HG03571 (cell line): ENCODE results near the gene ZNF236.

Source experiments
- ATAC-seq: cut with Tn5 transposase; IDR thresholded peaks from one replicate; pipeline ENCODE4 v1.9.1; 2021; ENCODE audit not compliant: unreplicated experiment

ZNF236 gene

DNA sequence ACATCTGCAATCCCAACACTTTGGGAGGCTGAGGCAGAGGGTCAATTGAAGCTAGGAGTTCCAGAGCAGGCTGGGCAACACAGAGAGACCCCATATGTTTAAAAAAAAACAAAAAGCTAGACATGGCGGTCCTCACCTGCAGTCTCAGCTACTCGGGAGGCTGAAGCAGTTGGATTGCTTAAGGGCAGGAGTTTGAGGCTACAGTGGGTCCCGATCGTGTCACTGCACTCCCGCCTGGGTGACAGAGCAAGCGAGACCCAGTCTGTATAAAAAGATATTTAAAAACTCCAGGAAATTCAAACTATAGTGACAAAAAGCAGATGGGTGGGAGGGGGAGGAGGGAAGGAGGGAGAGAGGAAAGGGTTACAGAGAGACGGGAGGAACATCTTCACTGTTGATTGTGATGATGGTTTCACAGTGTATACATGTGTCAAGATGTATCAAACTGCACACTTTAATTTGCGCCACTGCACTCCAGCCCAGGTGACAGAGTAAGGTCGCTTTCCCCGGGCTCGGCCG, 942 bp upstream of the ZNF236 start:
- no peak for ATAC-seq

DNA sequence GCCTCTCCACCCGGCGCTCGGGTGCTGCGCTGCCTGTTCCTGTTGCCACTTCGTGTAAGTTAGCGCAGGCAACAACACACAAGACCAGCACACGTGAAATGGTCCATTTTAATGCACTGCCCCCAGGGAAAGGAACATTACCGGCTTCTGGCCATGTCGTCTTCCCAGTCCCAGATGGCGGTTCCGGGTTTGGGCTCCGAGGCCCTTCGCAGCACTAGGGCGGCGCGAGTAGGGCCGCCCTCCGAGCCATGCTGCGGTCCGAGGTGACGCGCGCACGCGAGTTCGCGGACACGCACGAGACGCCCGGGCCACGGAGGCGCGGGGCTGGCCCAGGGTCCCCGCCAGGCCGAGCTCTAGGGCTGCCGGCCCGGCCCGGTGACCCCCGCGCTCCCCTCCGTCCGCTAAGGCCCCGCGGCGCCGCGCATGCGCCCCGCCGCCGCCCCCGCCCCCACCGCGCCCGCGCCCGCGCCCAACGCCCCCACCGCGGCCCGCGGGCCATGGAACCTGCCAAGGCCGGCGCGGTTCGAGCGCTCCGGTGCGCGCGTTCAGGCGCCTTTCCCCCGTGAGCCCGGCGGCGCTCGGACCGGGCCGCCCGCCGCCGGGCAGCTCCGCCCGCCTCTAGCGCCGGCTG, 367 bp upstream of the ZNF236 start:
- ATAC-seq, result peak; percentile 35

DNA sequence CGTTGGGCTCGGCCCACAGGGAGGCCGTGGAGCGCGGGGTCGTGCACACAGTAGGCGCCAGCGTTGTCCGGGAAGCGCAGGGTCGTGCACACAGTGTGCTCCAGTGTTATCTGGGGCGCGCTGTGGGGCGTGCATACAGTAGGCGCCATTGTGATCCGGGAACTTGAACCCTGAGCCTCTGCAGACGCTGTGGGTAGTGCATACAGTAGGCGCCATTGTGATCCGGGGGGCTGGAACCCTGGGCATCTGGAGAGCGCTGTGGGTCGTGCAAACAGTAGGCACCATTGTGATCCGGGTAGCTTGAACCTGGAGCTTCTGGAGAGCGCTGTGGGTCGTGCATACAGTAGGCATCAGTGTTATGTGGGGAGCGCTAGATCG, 793 bp downstream of the ZNF236 start:
- peak; percentile 0 for ATAC-seq

DNA sequence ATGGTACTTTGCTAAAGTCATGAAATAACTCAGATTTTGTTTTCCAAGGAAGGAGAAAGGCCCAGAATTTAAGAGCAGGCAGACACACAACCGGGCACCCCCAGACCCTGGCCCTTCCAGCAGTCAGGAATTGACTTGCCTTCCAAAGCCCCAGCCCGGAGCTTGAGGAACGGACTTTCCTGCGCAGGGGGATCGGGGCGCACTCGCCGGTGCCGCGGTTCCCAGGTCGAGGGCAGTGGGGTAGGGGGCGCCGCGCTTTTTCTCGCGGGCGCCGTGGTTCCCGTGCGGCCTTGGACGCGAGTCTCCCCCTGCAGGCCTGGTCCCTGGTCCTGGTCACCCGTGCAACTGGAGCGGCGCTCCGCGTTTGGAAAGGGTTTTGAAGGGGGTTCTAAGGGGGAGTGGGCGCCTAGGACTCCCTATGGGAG, 1.2 kb downstream of the ZNF236 start:
- ATAC-seq, result no peak

DNA sequence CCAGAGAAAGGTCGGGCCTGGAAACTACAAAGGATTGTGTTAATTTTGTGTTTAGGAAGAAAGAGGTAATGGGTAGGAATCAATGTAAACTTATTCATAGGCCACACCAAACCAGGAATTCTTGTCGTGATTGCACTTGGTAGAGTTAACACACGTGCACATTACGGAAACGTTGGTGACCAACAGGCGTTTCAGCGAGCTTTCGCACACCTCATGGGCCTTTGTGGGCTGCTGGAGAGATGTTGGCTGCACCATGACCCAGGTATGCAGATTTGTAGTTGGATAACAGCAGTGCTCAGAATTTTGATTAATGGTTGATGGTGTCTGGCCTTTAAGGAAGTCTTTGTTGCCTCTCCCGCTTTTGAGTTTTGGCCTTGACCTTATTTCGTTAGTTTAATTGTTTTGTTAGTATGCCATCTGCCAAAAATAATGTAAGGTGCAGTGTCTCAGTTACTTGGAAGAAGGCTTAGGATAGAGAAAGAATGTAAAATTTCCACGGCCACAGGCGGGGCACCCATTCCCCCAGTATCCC, 1.9 kb downstream of the ZNF236 start:
- ATAC-seq, result no peak

DNA sequence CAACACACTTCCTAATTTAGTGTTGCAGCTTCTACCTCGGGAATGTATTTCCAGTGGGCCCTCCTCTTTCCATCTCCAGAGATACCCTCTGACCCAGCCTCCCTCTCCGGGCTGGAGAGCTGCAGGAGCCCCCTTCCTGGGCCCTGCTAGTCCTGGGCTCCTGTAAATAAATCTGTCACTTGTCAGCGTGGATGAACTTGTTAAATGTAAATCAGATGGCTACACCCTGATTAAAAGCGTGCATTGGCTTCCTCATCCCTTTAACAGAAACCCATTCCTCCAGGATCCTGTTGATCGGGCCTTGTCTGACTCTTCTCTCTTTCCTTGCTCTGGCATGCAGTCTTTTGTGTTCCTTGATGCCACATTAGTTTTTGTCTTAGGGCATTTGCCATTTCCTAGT, 2.4 kb downstream of the ZNF236 start:
- no peak for ATAC-seq

DNA sequence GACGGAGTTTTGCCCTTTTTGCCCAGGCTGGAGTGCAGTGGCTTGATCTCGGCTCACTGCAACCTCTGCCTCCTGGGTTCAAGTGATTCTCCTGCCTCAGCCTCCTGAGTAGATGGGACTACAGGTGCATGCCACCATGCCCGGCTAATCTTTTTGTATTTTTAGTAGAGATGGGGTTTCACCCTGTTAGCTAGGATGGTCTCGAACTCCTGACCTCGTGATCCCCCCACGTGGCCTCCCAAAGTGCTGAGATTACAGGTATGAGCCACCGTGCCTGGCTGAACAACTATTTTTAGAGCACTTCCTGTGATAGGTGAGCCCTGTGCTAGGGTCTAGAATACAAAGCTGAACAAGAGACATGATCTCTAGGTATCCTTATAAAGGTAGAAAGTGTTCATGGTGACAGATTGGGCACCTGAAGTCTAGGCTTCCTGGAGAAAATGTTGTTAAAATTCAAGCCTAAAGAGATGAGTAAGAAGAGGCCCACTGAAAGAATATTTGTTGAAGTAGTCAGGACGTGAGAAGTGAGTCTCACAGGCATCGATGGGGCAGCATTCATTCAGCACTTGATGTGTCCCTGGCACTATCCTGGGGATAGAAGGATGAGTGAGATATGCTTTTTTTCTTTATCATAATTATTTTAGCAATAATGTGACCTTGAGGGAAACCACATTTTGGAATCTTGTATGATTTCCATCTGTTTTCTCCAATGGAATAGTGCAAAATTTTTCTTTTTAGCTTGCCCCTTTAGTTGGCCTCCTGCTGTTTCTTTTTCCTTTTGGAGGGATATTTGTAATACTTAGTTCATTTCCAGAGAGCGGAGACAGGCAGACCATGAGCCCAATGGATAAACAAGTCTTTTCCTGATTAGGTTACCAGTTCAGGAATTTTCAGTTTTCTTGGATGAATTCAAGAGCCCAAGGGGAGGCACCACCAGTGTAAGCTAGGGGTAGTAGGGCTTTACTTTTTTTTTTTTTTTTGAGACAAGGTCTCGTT, 5.1 kb downstream of the ZNF236 start:
- ATAC-seq, result no peak

DNA sequence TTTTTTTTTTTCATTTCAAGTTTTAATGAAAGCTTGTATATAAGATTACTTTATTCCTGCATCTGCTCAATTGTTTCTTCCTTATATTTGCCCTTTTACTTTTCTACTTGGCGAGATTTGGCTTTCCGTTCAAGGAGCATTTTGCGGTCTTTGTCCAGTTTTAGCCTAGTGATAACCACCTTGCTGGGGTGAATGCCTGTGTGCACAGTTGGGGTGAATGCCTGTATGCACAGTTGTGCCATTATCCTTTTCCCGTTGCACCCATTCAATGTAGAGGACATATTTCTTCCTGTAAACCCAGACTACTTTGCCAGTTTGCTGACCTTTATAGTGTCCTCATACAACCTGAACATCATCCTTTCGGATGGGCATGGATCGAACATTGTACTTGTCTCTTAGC, 12.0 kb downstream of the ZNF236 start:
- no peak for ATAC-seq

DNA sequence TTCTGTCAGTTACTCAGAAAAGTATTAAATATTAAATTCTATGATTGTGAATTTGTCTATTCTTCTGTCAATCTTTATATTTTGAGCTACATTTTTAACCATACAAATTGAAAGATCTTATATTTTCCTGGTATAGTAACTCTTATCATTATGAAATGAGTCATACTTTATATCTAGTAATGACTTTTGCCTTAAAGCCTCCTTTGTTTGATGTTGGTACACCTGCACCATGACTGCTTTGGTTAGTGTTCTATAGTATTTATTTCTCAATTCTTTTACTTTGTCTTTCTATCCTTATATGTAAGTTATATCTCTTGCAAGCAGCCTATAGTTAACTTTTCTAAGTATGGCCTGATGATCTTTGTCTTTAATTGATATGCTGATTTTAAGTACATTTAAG, 13.0 kb downstream of the ZNF236 start:
- no peak for ATAC-seq

DNA sequence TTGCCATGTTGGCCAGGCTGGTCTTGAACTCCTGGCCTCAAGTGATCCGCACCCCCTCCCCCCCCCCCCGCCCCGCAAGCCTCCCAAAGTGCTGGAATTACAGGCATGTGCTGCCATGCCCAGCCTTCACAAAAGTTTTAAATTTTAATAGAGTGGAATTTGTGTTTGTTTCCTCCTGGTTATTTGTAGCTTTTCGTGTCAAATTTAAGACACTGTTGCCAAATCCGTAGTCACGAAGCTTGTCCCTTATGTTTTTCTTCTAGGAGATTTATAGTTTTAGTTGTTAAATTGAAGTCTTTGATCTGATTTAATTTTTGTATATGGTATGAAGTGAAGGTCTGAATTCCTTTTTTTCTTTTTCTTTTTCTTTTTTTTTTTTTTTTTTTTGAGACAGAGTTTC, 14.7 kb downstream of the ZNF236 start:
- no peak for ATAC-seq

DNA sequence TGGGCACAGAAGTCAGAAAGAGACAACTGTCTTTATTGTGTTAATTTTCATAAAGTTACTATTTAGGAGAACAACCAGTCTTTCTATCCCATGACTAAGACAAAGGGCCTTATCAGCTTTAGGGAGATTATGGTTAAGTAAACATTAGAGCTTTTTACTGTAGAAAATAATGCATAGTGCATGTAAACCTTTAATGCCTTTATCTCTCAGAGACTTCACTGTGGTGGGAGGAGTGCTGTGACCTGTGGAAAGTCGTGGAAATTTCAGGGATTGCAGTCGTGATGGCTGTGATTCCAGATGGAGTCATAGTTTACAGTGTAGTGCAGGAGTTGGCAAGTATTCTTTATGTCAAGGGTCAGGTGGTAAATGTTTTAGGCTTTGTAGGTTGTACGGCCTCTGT, 15.8 kb downstream of the ZNF236 start:
- no peak for ATAC-seq

DNA sequence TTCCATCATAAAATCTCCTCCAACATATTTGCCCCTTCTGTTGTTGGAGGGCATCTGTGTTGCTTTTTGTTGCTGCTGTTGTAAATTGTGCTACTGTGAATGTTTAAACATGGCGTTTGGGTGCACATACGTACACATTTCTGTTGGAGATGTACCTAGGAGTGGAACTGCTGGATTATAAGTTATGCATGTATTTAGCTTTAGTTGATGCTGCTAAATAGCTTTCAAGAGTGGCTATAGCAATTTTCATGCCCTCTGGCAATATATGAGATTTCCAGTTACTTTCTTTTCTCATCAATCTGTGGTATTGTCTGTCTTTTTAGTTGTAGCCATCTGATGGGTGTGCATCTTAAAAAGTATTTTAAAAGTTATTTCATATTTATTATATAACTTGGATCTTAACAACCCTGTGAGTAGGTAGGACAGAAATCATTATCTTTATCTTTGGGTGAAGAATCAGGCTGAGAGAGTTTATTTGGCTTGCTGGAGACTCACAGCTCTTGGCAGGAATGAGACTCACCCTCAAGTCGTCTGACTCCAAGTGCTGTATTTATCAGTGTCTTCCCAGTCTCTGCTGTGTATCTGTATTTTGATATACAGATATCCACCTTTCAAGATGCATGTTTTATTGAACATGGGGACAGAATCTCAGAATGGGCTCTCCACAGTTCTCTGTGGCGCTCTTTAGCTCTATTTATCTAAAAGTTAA, 16.9 kb downstream of the ZNF236 start:
- ATAC-seq, result no peak

DNA sequence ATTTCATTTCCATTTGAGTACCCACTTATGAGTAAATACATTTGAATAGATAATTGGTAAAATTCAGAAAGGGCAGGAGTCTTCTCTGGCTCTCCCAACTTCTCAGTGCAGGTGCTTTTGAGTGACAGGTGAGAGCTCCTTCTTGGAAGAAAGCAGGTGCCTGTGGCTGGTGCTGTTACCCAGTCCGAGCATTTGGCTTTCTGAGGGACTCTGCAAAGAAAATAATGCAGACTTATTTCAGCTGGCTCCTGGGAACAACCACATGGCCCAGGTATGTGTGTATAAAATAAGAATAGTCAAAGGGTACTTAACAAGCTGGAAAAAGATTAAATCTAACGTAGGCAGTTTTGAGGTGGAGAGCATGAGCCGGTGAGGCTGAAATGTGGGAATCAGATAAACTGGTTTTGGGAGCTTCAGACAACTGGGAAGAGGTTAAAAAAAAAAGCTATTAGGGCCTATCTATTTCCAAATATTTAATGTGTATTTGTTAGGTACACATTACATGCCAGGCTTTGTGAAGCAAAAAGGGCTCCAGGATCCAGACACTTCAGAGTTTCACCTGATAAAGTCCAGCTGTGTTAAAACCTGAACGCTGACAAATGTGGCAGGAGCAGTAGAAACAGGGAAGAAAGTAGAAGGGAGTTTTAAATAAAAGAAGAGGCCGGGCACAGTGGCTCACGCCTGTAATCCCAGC, 20.6 kb downstream of the ZNF236 start:
- ATAC-seq, result no peak

DNA sequence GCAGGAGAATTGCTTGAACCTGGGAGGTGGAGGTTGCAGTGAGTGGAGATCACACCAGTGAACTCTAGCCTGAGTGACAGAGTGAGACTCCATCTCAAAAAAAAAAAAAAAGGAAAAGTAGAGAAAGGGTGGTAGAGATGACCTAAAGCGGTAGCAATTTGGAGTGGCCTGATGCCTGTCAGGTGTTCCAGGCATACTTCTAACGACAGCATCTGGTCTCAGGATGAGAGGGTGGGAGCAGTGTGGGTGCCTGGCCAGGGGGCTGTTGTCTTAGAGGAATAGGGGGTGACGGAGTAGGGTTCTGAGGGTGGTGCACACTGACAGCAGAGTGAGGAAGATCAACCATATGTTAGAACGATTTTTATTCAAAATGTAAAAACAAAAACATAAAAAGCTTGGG, 21.8 kb downstream of the ZNF236 start:
- no peak for ATAC-seq

DNA sequence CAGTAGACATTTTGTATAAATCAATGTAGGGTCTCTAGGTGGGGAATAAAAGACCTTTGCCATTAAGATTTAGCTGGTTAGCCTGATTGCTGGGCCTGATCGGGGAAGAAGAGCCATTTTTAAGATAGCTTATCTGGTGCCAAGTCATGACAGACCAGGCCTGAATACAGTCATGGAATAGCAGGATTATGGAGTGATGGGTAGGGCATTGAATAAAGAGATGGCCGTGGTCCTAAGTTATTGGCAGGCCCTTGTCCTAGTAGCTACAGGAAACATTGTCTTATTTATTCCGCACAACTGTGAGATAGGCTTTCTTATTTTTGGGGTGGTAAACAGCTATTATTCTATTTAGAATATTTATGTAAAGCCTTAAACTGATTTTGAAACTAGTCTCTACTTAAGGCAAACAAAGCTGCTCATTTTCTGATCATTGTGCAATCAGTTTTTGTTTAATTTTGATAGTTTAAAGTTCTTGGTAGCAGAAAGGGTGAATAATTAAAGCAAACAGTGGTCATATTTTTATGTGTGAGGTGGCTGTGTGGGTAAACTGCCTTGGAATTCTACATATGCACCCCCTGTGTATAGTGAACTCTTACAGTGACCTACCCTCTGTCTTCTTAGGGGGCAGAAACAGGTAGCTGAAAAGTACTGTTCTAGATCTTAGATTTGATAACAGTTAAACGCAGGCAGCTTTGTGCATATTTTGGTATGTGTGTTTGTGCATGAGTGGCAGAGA, 22.6 kb downstream of the ZNF236 start:
- no peak for ATAC-seq

DNA sequence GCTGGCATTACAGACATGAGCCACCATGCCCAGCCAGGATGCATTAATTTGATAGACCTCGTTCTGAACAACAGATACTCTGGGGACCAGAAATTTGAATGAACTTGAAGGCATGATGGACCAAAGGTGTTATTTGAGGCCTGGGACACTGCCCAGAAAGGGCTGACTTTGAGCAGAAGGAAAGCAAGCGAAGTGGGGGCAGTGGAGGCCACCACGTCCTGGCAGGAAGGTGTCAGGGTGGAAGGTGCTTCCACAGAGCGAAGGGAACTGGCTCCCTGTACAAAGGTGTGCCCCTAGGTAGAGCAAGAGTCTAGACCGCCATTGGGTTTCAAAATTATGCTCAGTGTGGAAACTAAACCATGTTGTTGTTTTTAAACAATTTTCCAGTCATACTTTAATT, 23.9 kb downstream of the ZNF236 start:
- no peak for ATAC-seq

DNA sequence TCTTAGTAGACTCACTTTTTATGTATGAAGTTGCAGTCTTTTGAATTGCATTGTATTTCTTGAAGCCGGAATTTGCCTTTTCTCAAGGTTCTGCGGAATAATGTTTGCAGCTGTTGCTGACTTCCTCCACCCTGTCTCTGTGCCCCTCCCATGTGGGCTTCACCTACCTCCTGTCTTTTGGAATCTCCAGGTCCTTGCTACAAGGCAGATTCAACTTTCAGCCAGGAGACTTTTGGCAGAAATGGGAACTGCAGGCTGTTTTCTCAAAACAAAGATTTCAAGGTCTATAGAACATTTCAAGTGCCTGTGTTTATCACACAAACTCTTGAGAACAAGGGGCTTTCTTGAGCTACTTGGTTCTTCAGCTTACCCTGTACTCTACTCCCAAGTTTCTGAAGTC, 25.6 kb downstream of the ZNF236 start:
- ATAC-seq, result no peak

DNA sequence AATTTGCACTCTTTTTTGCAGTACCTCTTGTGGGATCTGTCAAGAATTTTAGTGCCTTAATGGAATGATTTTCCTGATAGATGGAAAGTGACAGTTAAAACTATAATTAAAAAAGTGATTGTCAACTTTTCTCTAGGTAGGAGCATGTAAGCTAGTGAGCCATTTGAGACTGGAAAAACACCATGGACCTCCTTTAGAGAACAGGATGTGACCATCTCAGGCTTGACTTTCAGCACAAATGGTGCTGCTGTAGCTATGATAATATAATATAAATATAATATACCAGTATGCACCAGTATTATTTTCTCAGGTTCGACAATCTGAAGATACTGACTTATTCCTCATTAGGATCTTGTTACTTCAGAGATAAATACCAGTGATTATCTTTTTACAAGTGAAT, 27.8 kb downstream of the ZNF236 start:
- ATAC-seq, result no peak

DNA sequence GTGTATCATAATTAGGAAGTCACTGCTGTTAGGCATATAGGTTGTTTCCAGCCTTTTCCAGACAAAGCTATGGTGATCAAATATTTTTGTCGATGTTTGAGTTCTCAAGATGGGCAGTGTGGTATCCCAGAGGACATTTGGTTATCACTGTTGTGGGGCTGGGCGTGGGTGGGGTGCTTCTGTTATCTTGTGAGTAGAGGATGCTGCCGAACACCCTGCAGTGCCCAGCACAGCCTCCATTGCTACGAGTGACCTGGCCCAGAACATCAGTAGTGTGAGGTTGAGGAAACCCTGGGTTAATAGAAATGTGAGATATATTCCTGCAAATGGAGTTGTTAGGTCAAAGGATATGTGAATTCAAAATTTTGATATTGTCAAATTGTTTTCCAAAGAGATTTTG, 33.2 kb downstream of the ZNF236 start:
- ATAC-seq, result no peak

DNA sequence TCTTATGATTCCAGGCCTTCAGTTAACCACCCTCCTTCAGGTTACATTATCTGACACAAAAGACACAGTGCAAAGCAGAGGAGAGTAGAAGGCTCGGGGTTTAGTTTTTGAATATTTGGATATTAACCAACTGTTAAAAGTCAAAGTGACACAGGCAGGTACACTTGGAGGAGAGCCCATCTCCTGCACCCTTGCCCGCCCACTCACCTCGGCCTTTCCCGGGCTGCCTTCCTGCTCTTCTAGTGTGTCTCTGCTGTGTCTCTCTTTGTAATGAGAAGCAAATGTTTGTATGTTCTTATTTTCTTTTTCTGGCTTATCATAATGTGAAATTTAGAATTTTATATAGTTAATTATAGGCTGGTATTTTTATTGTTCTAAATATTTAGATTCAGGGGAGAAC, 35.1 kb downstream of the ZNF236 start:
- ATAC-seq, result no peak
